HepG2 (cell line): Measurements from ENCODE around the gene ALPL. TPM values are rescaled to one million over a fixed set of nuclear protein-coding genes. Genes with fewer than 3 reads are reported as not detected.
A peak's percentile ranks its signal among the peaks of the same experiment; 100 is the strongest.

Source experiments
- ATF7-NPFF ChIP-seq: sonication (generic); formaldehyde crosslinking; IDR thresholded peaks from 2 replicates; pipeline ENCODE4 v1.8.1; 2023; ENCODE audit warnings: mild to moderate bottlenecking, low read depth, missing genetic modification reagents, moderate library complexity
- ATRX ChIP-seq: sonication (generic); formaldehyde crosslinking; IDR thresholded peaks from 2 replicates; pipeline ENCODE4 v1.4.0; 2020; ENCODE audit warnings: missing genetic modification reagents, borderline replicate concordance
- BHLHE40 ChIP-seq: IDR thresholded peaks from 2 replicates; pipeline ENCODE4 v1.6.1; 2011; ENCODE audit warnings: low read length, improper control_type of control experiment
- HNF4A ChIP-seq: sonication (generic); formaldehyde crosslinking; IDR thresholded peaks from 2 replicates; pipeline ENCODE4 v1.4.0; 2020; ENCODE audit warnings: missing genetic modification reagents
- HNRNPK ChIP-seq: fragments of 200-400 bp; formaldehyde crosslinking; IDR thresholded peaks from 2 replicates; pipeline ENCODE4 v1.6.1; 2018; ENCODE audit warnings: low read length, low read depth, moderate library complexity, mild to moderate bottlenecking; ENCODE audit not compliant: poor library complexity, severe bottlenecking
- HOXA3 ChIP-seq: sonication (generic); formaldehyde crosslinking; IDR thresholded peaks from 2 replicates; pipeline ENCODE4 v1.5.0; 2020; ENCODE audit warnings: missing genetic modification reagents
- ISX ChIP-seq: sonication (generic); formaldehyde crosslinking; conservative IDR thresholded peaks from 2 replicates; pipeline ENCODE4 v1.5.0; 2020; ENCODE audit warnings: missing genetic modification reagents
- KDM4B ChIP-seq: sonication (generic); formaldehyde crosslinking; IDR thresholded peaks from 2 replicates; pipeline ENCODE4 v1.4.0; 2020; ENCODE audit warnings: missing genetic modification reagents
- MTA3 ChIP-seq: sonication (generic); formaldehyde crosslinking; IDR thresholded peaks from 2 replicates; pipeline ENCODE4 v1.4.0; 2020; ENCODE audit warnings: missing genetic modification reagents
- NBN ChIP-seq: fragments of 450-650 bp; conservative IDR thresholded peaks from 2 replicates; pipeline ENCODE4 v1.6.1; 2017
- NR2C2 ChIP-seq: sonication (generic); formaldehyde crosslinking; IDR thresholded peaks from 2 replicates; pipeline ENCODE4 v1.4.0; 2020; ENCODE audit warnings: missing genetic modification reagents, mild to moderate bottlenecking, moderate library complexity, borderline replicate concordance
- PAF1 ChIP-seq: IDR thresholded peaks from 2 replicates; pipeline ENCODE4 v1.6.1; 2016; ENCODE audit warnings: missing genetic modification reagents, missing compliant biosample characterization
- PHF8 ChIP-seq: sonication (generic); formaldehyde crosslinking; IDR thresholded peaks from 2 replicates; pipeline ENCODE4 v1.5.0; 2020; ENCODE audit warnings: missing genetic modification reagents
- POLR2G ChIP-seq: fragments of 200-400 bp; formaldehyde crosslinking; IDR thresholded peaks from 2 replicates; pipeline ENCODE4 v1.6.1; 2018; ENCODE audit warnings: mild to moderate bottlenecking, low read depth, low read length, moderate library complexity
- RBM22 ChIP-seq: fragments of 200-400 bp; formaldehyde crosslinking; optimal IDR thresholded peaks from 2 replicates; pipeline ENCODE3; 2017; ENCODE audit warnings: mild to moderate bottlenecking, low read length, moderate library complexity
- SMC3 ChIP-seq: IDR thresholded peaks from 2 replicates; pipeline ENCODE4 v1.6.1; 2011; ENCODE audit warnings: low read length, improper control_type of control experiment
- SNAPC2 ChIP-seq: sonication (generic); formaldehyde crosslinking; IDR thresholded peaks from 2 replicates; pipeline ENCODE4 v1.8.1; 2022; ENCODE audit warnings: mild to moderate bottlenecking, missing genetic modification reagents
- SP2 ChIP-seq: sonication (generic); formaldehyde crosslinking; IDR thresholded peaks from 2 replicates; pipeline ENCODE4 v1.5.1; 2020; ENCODE audit warnings: mild to moderate bottlenecking, missing genetic modification reagents
- SYNCRIP ChIP-seq: fragments of 200-400 bp; formaldehyde crosslinking; IDR thresholded peaks from 2 replicates; pipeline ENCODE4 v1.6.1; 2018; ENCODE audit warnings: mild to moderate bottlenecking, low read depth, low read length; ENCODE audit not compliant: insufficient read depth
- TRAFD1 ChIP-seq: sonication (generic); formaldehyde crosslinking; IDR thresholded peaks from 2 replicates; pipeline ENCODE4 v1.5.1; 2020; ENCODE audit warnings: missing genetic modification reagents, mild to moderate bottlenecking, borderline replicate concordance
- ZBTB7B ChIP-seq: sonication (generic); formaldehyde crosslinking; IDR thresholded peaks from 2 replicates; pipeline ENCODE4 v1.4.0; 2020; ENCODE audit warnings: missing genetic modification reagents
- ZBTB8A ChIP-seq: sonication (generic); formaldehyde crosslinking; IDR thresholded peaks from 2 replicates; pipeline ENCODE4 v1.4.0; 2020; ENCODE audit warnings: mild to moderate bottlenecking, low read depth, missing genetic modification reagents, borderline replicate concordance
- ZHX1 ChIP-seq: sonication (generic); formaldehyde crosslinking; IDR thresholded peaks from 2 replicates; pipeline ENCODE4 v1.8.1; 2022; ENCODE audit warnings: low read depth, mild to moderate bottlenecking, missing genetic modification reagents
- ZKSCAN8 ChIP-seq: IDR thresholded peaks from 2 replicates; pipeline ENCODE4 v1.6.1; 2016; ENCODE audit warnings: borderline replicate concordance, missing genetic modification reagents, missing compliant biosample characterization
- ZNF329 ChIP-seq: sonication (generic); formaldehyde crosslinking; IDR thresholded peaks from 2 replicates; pipeline ENCODE4 v1.9.0; 2021; ENCODE audit warnings: low read depth, mild to moderate bottlenecking, missing genetic modification reagents
- ZNF550 ChIP-seq: sonication (generic); formaldehyde crosslinking; IDR thresholded peaks from 2 replicates; pipeline ENCODE4 v1.4.0; 2020; ENCODE audit warnings: mild to moderate bottlenecking, missing genetic modification reagents, borderline replicate concordance
- ZNF761 ChIP-seq: sonication (generic); formaldehyde crosslinking; conservative IDR thresholded peaks from 2 replicates; pipeline ENCODE4 v1.4.0; 2020; ENCODE audit warnings: mild to moderate bottlenecking, missing genetic modification reagents
- polyA plus RNA-seq, 8 experiments: library from polyadenylated mRNA; depleted of rRNA in 3 of 8; stranded (reverse) in 7 of 8; unstranded in 1 of 8; fragments of >200 nt; fragmentation: Illumina TruSeq in 4 of 8; extraction: Trizol in 4 of 8; gene quantifications; 2 replicates each; pipeline versions ENCODE4 v1.2.1 to v1.2.3, GENCODE V29; 2011 to 2016; ENCODE audit warnings: low read depth in 4 of 8, missing spikeins in 1 of 8, mixed read lengths in 1 of 8; ENCODE audit not compliant: insufficient read depth in 1 of 8
- total RNA-seq, 5 experiments: library from RNA; depleted of rRNA; stranded (reverse); fragments of >200 nt; fragmentation: Illumina TruSeq; extraction: Trizol; gene quantifications; 2 replicates each; pipeline ENCODE4 v1.2.3, GENCODE V29; 2016; ENCODE audit warnings: low read depth in 1 of 5

The ALPL gene
- total and polyA plus RNA-seq, 2 of the 13 experiments (the other 11 are each of a cell fraction or from before 2014, with no cell fraction given) = 0.12 TPM; not detected in 1

- TF ChIP-seq HNF4A (CRISPR knock-in tag) = peak; percentile 29
- no peak for TF ChIP-seq ZNF550 (CRISPR knock-in tag)
- TF ChIP-seq ATRX (CRISPR knock-in tag) = no peak
- 0 out of 2 replicates have a peak, but pooled peaks have one; percentile 58 for TF ChIP-seq ZNF761
- no peak for TF ChIP-seq ISX (CRISPR knock-in tag)
- peak; percentile 37; the same call in 1 of the 2 replicates for TF ChIP-seq ZBTB7B (CRISPR knock-in tag)
- no peak for TF ChIP-seq POLR2G
- no peak for TF ChIP-seq SNAPC2 (CRISPR knock-in tag)
- peak; percentile 27; the same call in 1 of the 2 replicates for TF ChIP-seq BHLHE40
- TF ChIP-seq TRAFD1 (CRISPR knock-in tag) = no peak
- TF ChIP-seq ZKSCAN8 = peak; percentile 83; the same call in 1 of the 2 replicates
- TF ChIP-seq NBN = no peak
- no peak for TF ChIP-seq ZNF329 (CRISPR knock-in tag)
- TF ChIP-seq ZBTB8A (CRISPR knock-in tag) = no peak
- no peak for TF ChIP-seq ATF7-NPFF (CRISPR knock-in tag)
- TF ChIP-seq PAF1 (CRISPR knock-in tag) = no peak
- TF ChIP-seq SP2 = no peak
- TF ChIP-seq SMC3 = no peak
- no peak for TF ChIP-seq RBM22
- no peak for TF ChIP-seq KDM4B (CRISPR knock-in tag)
- TF ChIP-seq MTA3 (CRISPR knock-in tag) = no peak
- TF ChIP-seq HNRNPK = no peak
- TF ChIP-seq HOXA3 = peak; percentile 79
- TF ChIP-seq ZHX1 (CRISPR knock-in tag) = no peak
- no peak for TF ChIP-seq SYNCRIP
- no peak for TF ChIP-seq PHF8 (CRISPR knock-in tag)
- 0 out of 2 replicates have a peak, but pooled peaks have one; percentile 33 for TF ChIP-seq NR2C2
Measured at GRCh38 chr1:21623410-21623961, 114.3 kb downstream of the ALPL start (continued).
